PFSK-1 (cell line): ENCODE data around the gene PXYLP1.

ENCODE experiments used
- FOXP2 ChIP-seq: optimal IDR thresholded peaks from 2 replicates; pipeline ENCODE3; 2011; ENCODE audit warnings: borderline replicate concordance, control low read depth, inconsistent platforms; ENCODE audit not compliant: insufficient read depth; ENCODE audit errors: extremely low read length, extremely low read depth
- POLR2AphosphoS5 ChIP-seq: IDR thresholded peaks from 2 replicates; pipeline ENCODE4 v1.6.1; 2012; ENCODE audit warnings: low read depth, mild to moderate bottlenecking, control low read depth, low read length, moderate library complexity
- SIN3A ChIP-seq: IDR thresholded peaks from 2 replicates; pipeline ENCODE4 v1.6.1; 2012; ENCODE audit warnings: mild to moderate bottlenecking, low read length, moderate library complexity, borderline replicate concordance; ENCODE audit not compliant: insufficient read depth
- TAF1 ChIP-seq: IDR thresholded peaks from 2 replicates; pipeline ENCODE4 v1.6.1; 2012; ENCODE audit warnings: low read length, control low read depth, borderline replicate concordance; ENCODE audit not compliant: insufficient read depth
- TF ChIP-seq, protein P1 (sequence below), 2 experiments: IDR thresholded peaks; 2 replicates each; pipeline versions ENCODE4 v1.6.1 to v1.8.0; 2011 to 2012; ENCODE audit warnings: low read depth in 2 of 2, low read length in 2 of 2, control low read depth in 1 of 2, inconsistent platforms in 1 of 2, mild to moderate bottlenecking in 1 of 2, moderate library complexity in 1 of 2; ENCODE audit not compliant: insufficient read depth in 1 of 2

The PXYLP1 gene

DNA sequence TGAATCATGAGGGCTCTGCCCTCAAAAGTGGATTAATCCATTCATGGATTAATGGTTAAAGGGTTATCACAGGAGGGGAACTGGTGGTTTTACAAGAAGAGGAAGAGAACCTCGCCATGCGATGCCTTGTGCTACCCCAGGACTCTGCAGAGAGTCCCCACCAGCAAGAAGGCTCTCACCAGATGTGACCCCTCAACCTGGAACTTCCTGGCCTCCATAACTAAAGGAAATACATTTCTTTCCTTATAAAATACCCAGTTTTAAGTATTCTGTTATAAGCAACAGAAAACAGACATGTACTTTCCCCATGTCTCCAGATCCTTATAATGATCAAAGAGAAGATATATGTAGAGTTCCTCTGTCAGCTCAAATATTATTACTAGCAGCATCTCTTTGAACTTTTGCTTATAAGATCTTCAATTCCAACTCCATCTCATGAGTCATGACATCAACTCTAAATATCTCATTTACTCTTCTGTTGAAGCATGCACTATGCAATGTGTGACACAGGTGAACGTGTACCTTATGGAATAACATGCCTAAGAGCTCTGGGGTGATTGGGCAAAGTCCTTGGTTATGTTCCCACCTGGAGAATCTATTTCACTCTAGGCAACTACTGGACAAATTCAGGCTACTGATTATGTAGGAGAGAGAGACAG, 99.2 kb downstream of the PXYLP1 start:
- TF ChIP-seq SIN3A (no peak), POLR2AphosphoS5 (no peak), FOXP2 (no peak), TAF1 (no peak)
- TF ChIP-seq, protein P1, sequence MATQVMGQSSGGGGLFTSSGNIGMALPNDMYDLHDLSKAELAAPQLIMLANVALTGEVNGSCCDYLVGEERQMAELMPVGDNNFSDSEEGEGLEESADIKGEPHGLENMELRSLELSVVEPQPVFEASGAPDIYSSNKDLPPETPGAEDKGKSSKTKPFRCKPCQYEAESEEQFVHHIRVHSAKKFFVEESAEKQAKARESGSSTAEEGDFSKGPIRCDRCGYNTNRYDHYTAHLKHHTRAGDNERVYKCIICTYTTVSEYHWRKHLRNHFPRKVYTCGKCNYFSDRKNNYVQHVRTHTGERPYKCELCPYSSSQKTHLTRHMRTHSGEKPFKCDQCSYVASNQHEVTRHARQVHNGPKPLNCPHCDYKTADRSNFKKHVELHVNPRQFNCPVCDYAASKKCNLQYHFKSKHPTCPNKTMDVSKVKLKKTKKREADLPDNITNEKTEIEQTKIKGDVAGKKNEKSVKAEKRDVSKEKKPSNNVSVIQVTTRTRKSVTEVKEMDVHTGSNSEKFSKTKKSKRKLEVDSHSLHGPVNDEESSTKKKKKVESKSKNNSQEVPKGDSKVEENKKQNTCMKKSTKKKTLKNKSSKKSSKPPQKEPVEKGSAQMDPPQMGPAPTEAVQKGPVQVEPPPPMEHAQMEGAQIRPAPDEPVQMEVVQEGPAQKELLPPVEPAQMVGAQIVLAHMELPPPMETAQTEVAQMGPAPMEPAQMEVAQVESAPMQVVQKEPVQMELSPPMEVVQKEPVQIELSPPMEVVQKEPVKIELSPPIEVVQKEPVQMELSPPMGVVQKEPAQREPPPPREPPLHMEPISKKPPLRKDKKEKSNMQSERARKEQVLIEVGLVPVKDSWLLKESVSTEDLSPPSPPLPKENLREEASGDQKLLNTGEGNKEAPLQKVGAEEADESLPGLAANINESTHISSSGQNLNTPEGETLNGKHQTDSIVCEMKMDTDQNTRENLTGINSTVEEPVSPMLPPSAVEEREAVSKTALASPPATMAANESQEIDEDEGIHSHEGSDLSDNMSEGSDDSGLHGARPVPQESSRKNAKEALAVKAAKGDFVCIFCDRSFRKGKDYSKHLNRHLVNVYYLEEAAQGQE (IDR thresholded peaks at IDR 0.05; ENCODE audit: insufficient read depth in 1 of 2, low read depth in 2 of 2, low read length in 2 of 2), result no peak

DNA sequence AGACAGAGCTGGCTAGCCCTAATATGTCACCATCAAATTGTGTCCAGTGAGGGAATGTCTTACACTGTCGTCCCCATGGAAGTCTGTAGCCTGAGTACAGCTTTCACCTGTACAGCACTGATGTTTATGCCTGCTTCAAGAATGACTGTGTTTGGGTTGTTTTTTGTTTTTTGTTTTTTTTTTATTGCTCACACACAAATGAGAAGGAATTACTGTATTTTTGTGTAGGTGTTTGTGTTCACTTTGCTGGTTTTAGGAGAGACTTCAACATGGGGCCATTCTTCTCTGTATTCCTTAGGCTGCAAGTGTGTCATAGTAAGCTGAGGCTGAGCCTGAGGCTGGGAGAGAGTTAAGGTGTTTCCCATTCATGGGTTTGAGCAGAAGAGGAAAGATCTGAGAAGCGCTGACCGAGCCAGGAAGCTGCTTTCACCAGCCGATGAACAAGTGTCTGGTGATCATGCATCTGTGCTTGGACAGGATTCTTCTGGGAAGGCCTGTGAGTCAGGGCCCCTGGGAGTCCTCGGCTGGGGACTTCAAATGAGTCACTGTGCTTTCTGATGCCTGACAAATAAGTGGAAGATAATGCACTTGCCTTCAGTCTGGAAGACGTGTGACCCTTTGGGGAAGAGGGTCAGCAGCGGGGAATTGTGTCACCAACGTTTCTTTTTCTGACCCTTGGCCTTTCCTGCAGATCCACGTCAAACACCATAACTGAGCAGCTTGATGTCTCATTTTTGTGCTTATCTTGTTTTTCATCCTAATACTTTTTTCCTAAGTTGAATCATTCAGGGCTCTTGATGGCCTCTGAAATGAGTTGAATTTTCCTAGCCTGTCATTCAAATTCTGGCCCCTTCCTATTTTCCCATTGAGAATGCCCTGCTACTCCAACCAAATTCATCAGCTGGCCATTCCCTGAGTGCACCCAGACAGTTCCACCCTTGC, 100.0 kb downstream of the PXYLP1 start:
- TF ChIP-seq, protein P1 (IDR thresholded peaks at IDR 0.05; ENCODE audit: insufficient read depth in 1 of 2, low read depth in 2 of 2, low read length in 2 of 2), result peak in 1 of 2 experiments; percentile 57; a peak in 2 of 4 replicates
- TF ChIP-seq TAF1 (no peak; the same call in 1 of the 2 replicates), SIN3A (no peak; the same call in 1 of the 2 replicates), POLR2AphosphoS5 (peak; percentile 53), FOXP2 (no peak)

DNA sequence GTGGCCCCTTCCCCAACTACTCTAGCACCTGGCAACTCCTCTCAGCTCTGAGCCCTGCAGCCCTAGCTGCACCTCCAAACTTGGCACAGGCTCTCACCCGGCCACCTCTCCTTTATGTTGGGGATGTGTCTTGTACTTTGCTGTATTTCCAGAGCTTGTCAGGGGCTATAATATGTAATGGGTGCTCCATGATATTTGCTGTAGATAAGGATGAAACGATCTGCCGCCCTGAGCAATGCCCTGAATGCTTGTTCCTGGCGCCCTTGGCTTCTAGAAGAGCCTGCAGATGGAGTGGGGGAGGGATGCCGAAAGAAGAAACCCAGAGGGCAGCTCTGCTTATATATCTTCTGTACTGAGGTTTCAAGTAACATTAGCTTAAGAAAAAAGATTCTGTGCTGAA, 100.8 kb downstream of the PXYLP1 start:
- TF ChIP-seq SIN3A (no peak), FOXP2 (no peak), POLR2AphosphoS5 (no peak), TAF1 (no peak)
- TF ChIP-seq, protein P1 (IDR thresholded peaks at IDR 0.05; ENCODE audit: insufficient read depth in 1 of 2, low read depth in 2 of 2, low read length in 2 of 2), result no peak

DNA sequence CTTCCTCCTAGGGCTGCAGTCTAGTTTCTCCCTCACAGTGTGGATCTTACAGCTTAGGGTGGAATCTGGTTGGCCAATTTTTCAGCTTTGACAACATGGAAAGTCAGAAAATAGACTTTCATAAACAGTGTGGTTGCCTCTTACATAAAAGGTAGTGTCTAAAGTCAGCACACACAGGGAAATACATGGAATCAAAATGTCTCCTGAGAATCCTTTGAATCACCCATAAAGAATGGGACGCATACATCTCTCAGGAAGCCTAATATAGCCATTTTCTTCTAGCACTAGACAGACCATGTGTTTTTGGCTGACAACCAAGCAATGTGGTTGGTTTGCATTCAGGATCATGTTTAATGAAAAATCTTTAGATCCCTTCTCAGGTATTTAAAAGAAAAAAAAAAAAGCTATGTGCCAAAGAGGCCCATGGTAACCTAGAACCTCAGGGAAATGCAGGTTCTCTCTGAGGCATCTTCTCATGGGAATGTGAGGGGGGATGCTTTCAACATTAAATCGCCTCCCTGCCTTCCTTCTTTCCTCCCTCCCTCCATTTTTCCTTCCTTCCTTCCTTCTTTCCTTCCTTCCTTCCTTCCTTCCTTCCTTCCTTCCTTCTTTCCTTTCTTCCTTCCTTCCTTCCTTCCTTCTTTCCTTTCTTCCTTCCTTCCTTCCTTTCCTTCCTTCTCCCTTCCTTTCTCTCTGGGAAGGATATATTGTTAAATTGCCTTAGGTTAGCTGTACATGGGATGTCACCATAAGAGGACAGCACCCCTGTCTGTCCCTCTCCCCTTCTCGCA, 102.4 kb downstream of the PXYLP1 start:
- TF ChIP-seq, protein P1 (IDR thresholded peaks at IDR 0.05; ENCODE audit: insufficient read depth in 1 of 2, low read depth in 2 of 2, low read length in 2 of 2), result no peak
- no peak for TF ChIP-seq FOXP2
- TF ChIP-seq SIN3A, result no peak
